ENCODE measurements around the gene C1orf74.

GRCh38 chr1:209747580-209748262 is 36.6 kb downstream of the C1orf74 start:
- TF ChIP-seq, protein P1, sequence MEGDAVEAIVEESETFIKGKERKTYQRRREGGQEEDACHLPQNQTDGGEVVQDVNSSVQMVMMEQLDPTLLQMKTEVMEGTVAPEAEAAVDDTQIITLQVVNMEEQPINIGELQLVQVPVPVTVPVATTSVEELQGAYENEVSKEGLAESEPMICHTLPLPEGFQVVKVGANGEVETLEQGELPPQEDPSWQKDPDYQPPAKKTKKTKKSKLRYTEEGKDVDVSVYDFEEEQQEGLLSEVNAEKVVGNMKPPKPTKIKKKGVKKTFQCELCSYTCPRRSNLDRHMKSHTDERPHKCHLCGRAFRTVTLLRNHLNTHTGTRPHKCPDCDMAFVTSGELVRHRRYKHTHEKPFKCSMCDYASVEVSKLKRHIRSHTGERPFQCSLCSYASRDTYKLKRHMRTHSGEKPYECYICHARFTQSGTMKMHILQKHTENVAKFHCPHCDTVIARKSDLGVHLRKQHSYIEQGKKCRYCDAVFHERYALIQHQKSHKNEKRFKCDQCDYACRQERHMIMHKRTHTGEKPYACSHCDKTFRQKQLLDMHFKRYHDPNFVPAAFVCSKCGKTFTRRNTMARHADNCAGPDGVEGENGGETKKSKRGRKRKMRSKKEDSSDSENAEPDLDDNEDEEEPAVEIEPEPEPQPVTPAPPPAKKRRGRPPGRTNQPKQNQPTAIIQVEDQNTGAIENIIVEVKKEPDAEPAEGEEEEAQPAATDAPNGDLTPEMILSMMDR (IDR thresholded peaks at IDR 0.05 in 8 of 11, conservative IDR thresholded peaks at IDR 0.05 in 3 of 11) = peak; percentile 87 to 99 (median 96)
- no peak for TF ChIP-seq POLR2A (IDR thresholded peaks at IDR 0.05)
